Measurements from ENCODE around the gene PERP.
"Not testable (repeated sequence)": the region's sequence is repeated elsewhere in the genome, so short reads cannot be mapped to it uniquely, and the experiment has no call there.

PERP gene

DNA sequence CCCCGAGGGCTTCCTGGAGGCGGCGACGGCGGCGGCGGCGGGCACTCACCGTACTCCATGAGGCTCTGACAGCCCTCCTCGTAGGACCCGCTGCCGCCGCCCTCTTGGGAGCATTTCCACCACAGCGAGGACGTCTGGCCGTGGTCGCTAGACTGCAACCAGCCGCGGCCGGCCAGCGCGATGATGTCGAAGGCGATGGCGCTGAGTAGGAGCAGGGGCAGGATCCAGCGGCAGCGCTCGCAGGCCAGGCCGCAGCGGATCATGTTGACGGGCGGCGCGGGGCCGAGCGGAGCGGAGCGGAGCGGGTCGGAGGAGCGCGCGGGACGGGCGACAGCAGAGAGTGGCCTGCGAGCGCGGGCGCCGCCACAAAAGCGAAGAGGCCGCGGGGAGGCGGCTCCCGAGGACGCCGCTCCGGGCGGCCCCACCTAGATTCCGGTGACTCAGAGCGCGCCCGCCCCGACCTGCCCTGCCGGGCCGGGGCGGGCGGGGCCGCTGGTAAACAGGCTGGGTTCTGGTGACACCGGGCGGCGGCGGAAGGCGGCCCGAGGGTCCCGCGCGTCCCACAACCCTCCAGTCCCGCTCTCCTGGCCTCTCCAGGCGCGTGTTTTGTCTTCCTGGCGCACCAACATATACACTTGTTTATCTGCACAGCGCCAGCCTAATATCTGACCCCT, at the start of gene PERP:
Gene PERP, minus strand, starts transcription at position 342 of the 674 bp plus-strand sequence. Its CDS starts 79 bp downstream, at position 263.
- peak; percentile 63 for DNase-seq (ENCODE audit: low read depth)

DNA sequence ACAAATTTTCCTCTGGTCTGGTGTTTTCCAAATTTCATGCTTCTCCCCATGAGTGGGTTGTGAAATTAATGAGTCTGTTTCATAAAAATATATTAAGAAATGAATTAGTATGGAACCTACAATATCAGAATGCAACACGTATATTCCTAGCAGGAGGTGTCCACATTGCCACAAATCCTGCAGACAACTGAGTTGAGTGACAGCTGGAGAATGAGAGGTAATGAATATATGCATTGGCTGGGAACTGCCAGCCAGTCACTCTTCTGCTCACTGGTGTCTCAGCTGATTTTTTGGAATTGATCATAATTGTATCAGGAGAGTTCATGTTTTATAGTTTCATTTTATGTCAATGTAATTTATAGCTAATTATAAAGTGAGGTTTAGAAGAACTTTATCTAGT, 48.2 kb upstream of the PERP start:
- DNase-seq (ENCODE audit: low read depth) = no peak

DNA sequence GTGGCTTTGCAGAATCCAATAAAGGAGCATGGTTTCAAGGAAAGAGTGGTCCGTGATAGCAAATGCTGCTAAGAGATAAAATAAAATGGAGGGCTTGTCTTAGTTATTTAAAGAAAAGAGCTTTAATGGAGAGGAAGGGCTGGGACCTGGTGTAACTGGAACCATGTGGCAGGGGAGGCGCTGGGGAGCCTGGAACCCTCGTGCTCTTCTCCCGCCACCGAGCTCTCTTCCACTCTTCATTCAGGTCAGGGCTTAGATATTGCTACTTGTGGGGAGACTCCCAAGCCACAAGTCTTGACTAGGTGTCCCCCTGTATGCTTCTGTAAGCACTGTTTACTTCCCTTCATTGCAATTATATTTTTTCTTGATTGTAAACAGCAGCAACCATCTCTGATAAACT, 39.3 kb upstream of the PERP start:
- DNase-seq (ENCODE audit: low read depth) = no peak

DNA sequence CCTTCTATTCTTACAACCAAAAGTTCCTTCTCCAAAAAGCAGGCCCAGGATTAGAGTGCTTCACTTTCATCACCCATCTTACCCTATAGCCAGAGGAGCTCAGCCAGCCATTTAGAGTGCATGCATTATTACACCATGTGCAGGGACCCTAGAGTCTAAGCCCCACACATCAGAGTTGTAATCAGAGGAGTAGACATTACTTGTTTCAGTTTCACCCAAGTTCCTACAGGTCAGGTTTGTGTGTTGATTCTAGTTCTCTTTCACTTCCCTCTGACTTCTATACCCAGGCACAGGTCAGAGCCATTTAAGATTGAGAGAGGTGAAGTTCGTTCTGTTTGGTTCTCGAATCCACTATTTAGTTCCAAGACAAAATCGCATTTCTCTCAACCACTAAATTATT, 38.2 kb upstream of the PERP start:
- DNase-seq (ENCODE audit: low read depth) = no peak

DNA sequence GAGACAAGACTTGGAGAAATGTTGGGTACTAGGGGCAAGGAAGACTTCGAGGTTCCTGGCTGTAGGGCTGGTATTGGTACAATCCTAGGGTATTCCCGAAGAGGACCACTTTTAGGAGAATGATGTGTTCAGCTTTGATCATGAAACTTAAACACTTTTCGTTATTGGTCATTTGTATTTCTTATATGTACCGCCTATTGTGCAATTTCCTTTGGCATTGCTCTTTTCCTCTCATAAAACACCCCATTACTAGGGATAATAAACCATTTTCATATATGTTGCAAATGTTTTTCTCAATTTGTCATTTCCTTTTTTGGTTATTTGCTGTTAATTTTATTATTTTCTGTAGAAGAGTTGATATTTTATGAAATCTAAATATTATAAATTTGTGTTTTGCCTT, 35.6 kb upstream of the PERP start:
- DNase-seq (ENCODE audit: low read depth) = no peak

DNA sequence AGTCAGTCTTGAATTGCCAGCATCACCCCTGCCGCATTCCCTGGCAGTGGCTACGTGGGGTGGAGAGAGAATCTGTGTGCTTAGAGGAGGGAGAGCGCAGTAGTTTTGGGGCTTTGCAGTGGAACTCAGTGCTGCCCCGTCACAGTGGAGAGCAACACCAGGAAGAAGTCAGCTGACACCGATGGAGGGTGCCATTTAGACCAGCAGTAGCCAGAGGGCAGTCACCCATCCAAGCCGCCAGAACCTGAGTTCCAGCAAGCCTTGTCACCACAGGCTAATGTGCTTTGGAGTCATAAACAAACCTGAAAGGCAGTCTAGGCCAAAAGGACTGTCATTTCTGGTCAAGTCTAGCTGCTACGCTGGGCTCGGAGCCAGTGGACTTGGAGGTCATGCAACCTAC, 22.0 kb upstream of the PERP start:
- DNase-seq (ENCODE audit: low read depth) = no peak

DNA sequence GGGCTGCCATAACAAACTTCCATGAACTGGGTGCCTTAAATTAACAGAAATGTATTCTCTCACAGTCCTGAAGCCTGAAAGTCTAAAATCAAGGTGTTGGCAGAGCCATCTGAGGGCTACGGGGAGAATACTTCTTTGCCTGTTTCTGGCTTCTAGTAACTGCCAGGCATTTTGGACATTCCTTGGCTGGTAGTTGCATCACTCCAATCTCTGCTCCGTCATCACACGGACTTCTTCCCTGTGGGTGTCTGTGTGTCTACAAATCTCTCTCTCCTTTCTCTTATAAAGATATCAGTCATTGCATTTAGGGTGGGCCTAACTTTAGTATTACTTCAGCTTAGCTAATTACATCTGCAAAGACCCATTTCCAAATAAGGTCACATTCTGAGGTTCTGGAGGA, 20.9 kb upstream of the PERP start:
- no peak for DNase-seq (ENCODE audit: low read depth)

DNA sequence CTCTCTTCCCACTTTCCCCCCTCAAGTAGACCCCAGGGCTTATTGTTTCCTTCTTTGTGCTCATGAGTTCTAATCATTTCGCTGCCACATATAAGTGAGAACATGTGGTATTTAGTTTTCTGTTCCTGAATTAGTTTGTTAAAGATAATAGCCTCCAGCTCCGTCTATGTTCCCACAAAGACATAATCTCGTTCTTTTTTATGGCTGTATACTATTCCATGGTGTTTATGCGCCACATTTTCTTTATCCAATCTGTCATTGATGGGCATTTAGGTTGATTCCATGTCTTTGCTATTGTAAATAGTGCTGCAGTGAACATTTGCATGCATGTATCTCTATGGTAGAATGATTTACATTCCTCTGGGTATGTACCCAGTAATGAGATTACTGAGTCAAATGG, 16.9 kb upstream of the PERP start:
- no peak for DNase-seq (ENCODE audit: low read depth)

DNA sequence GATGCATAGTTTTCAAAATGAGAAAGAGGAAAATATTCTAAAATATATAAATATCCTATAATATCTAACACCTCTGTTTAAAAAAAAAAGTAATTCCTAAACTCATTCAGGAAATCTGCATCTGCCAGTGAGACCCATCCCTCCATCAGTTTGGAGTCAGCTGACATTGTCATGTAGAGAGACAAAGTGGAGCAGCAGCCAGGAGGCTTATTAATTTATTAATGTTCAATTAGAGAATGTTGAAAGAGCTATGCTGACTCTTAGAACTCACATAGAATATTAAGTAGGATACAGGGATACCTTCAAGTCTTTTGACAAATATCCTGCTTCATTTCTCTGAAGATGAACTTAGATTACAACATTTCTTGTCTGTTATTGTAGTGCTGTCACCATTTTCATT, 12.8 kb upstream of the PERP start:
- no peak for DNase-seq (ENCODE audit: low read depth)

DNA sequence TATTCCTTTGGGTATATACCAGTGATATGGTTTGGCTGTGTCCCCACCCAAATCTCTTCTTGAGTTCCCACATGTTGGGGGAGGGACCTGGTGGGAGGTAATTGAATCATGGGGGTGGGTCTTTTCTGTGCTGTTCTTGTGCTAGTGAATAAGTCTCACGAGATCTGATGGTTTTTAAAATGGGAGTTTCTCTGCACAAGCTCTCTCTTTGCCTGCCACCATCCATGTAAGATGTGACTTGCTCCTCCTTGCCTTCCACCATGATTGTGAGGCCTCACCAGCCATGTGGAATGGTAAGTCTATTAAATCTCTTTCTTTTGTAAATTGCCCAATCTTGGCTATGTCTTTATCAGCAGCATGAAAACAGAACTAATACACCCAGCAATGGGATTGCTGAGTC, 12.0 kb upstream of the PERP start:
- not testable (repeated sequence) for DNase-seq (ENCODE audit: low read depth)

DNA sequence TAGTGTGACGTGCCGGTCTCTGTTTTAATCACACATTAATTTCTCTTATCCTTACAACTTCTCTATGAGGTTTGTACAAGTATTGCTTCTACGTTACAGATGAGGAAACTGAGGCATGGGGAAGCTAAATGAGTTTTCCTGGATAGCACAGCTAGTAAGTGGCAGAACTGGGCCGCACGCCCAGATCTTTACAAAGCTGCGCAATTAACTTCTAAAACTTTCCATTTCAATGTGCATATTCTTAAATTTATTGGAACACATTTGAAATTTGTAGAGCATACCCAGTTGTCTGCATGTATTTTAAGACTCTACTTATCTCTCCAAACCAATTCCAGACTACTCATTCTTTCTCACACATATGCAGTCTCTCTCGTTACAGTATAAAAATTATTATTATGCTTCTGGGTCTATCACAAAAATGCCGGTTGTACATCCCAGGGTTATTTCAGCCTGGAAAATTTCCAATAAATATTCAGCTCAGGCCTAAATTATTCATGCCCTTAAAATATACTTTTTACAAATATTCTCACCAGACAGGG, 10.2 kb upstream of the PERP start:
- DNase-seq (ENCODE audit: low read depth) = no peak

DNA sequence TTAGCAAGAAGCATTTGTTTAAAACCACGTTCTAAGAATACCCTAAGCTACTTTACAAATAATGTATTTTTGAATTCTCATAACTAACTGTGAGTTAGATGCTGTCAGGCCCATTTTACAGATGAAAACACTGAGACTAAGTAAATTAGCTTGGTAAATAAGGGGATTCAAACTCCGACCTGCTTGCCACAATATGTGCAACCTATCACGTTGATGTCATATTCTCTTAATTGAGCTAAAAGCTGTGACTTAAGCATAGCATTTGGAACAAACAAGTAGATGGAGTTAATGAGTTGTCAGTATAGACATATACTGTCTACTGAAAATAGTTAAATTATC, 9.4 kb upstream of the PERP start:
- DNase-seq (ENCODE audit: low read depth) = no peak

DNA sequence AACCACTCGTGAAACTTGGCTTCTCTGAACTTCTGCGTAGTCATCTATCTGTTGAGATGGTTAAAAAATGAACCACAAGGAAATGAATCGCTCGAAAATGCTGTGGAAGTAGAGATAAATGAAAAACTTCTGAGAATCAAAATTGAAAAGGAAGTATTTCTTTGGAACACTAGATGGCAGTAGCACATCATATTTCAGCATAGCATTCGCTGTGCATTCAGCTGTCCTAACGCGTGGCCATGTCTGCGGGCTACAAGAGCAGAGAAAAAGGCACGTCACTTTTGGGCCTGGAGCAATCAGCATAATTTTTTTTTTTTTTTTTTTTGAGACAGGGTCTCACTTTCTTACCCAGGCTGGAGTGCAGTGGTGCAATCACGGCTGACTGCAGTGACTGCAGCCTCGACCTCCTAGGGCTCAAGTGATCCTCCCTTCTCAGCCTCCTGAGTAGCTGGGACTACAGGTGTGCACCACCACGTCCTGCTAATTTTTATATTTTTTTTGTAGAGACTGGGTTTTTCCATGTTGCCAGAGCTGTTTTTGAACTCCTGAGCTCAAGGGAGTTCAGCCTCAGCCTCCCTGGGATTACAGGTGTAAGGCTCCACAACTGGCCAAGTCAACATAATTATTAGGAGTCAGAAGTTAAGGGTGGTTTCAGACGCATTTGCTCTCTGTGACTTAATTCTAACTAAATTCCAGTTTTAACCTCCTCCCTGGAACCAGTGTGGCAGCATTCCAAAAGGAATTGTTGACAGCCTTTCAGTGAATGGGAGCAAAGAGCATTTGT, 8.8 kb upstream of the PERP start:
- DNase-seq (ENCODE audit: low read depth) = no peak

DNA sequence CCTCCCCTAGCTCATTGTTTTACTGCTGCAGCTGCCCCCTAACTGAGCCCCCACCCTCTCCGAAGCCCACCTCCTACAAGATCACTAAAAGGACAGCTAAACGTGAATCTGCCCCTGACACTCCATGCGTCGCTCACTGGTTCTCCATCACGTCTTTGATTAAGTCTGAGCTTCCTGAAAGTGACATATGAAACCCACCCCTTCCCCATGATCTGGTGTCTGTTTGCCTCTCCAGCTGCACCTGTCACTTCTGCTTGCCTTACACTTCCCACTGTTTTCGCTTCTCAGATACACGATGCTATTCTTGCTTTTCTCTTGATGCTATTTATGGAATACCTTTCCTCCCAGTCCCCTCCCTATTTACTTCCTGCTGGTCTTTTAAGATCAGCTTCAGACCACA, 8.0 kb upstream of the PERP start:
- no peak for DNase-seq (ENCODE audit: low read depth)

DNA sequence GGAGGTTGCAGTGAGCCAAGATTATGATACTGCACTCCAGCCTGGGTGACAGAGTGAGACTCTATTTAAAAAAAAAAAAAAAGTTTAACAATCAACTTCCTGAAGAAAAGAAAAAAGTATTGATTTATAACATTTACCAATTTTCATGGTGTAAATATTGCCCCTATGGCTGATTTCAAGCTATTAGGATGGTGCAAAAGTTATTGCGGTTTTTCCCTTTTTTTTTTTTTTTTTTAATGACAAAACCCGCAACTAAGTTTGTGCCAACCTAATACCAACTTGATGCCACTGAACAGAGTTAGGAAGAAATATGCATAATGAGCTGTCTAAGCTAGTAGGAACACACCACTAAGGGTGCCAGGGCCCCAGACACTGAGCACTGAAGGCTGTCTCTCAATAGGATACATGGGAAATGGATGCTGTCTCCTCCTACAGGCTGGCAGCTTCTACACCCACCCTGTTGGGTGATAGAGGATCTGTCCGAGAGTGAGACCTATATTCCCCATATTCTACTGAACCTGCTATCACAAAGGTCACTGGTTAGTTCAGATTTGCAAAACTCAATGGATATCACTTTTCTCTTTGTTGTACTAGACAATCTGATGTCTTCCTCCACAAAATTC, 6.5 kb upstream of the PERP start:
- no peak for DNase-seq (ENCODE audit: low read depth)

DNA sequence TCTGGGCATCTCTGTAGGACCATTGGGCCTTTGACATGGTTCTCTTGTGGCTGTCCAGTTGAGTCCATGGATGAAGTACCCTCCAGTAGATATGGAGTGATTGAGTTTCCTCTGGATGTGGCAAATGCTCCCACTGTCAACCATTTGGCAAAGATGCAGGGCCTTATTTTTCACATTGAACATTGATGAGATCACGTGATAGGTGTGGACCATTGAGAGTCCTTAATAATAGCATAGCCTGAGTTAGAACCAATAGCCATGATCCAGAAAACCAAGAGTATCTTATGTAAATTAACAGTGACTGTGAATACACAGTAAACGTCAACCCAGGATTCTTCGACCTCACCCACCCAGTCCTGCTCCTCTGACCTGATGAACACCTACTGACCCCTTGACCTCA, 3.0 kb upstream of the PERP start:
- DNase-seq (ENCODE audit: low read depth) = no peak

DNA sequence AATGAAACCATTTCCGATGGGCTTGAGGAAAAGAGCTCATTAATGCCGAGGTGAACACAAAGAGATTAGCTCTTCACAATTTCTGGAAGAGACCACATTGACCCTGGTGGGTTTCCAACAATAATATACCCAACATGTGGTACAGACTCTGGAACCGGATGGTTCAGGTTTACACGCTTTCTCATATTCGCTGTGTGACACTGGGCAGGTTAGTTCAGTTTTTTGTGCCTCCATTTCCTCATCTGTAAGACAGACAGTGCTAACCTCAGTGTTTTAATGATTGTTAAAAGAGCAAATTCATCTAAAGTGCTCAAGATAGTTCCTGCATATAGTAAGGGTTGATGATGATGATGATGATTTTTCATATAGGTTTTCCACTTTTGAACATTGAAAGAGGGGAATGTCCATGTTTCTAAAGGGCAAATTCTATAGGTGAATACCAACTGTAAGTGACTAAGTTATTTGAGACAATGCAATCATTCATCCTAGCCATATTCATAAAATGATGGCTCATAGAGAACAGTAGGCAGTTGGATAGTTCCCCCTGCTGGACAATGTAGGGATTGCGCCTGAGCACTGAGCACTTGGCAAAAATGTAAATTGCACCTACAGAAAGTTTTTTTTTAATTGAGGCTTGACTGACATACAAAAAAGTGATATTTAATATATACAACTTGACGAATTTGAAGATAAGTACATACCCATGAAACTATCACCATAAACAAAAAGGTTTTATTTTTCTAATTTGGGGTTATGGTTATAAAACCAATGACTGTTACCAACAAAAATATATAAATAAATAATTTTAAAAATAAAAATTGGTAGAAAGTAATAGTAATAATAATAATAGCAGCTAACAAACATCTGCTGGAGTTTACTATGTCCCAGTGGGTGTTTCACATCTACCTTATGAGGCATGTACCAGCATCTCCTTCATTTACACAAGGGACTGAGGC, 2.1 kb upstream of the PERP start:
- DNase-seq (ENCODE audit: low read depth) = peak; percentile 62

DNA sequence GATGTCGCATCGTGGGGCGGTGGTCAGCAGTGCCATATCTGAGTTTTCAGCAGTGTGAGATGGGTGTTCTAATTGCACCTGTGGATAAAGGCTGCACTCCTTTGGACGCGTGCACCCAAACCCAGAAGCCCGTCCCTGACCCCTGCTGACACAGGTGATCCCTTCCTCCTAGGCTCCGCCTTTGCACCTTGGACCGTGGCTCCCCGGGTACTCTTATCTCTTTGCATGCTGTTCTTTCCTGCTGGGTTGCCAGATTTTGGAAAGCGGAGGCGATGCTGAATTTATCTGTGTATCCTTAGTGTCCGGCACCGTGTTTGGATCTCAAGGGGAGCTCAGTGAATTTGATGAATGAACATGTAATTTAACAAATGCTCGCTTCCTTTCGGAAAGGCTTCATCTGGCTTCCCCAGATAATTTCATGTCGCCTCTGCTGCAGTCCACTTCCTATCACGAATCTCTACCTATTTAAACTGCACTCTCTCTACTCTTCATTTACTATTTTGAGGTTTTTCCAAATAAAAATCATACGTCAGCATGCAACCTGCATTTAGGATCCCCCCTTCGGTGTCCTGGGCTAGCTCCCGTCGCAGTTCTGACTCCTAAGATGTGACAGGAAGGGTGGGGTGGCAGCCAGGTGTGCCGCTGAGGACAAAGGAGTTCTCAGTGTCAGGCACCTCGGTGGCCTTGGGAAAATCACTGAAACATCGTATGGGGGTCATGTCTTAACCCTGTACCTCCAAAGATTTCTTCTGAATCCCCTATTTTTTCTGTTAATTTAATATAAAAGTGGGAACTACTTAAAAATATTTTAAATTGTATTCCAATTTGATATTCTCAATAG, 753 bp upstream of the PERP start:
- no peak for DNase-seq (ENCODE audit: low read depth)

DNA sequence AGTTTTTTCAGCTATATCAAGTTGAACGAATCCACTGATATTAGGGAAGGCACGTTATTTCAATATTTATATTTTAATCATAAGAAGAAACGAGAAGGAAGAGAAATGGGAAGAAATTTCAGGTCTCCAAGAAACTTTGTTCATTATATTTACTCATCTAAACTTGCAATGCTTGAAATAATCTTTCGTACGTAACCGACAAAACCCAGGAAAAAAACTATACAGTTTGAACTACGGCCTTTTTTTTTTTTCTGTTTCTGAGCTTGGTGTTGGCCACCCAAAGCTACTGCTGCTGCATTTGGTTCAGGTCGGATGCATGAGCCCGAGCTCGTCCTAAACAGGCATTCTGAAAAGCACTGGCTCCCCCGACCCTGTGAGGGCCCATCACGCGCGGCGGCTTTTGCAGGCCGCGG, 548 bp downstream of the PERP start:
- no peak for DNase-seq (ENCODE audit: low read depth)

DNA sequence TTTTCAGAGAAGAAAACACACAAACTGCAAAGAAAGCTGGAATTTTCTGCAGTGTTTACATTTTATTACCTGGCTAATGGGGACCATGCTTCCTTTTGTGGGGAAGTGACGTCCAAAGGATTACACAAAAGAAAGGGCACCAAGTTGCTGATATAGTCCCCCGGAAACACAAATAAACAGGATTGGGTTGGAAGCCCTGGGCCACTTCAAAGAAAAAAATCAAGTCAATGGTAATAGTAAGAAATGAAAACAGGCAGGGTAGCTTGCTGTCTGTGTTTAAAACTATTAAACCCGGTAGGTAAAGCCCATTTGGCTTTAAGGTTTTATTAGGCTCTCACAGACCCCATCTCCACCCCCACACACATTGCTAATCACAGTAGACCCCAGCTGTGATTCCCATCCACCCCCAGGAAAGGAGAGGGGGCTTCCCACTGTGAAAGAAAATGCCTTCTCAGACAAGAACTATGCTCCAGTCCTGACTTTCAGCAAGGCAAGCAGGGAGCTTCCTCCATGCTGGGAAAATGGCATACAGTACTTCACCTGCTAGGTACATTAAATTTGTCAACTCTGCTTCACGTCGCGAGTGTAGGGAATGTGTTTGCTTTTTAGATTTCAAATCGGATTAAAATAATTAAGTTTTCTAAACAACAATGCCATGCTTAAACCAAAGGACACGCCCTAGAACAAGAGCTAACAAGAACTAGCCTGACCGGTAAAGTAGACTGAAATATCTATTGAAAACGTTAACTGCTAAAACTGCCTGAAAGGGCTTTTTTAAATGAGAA, 1.1 kb downstream of the PERP start:
- no peak for DNase-seq (ENCODE audit: low read depth)

All from stimulated activated CD4-positive, alpha-beta T cell treated with anti-CD3 and anti-CD28 coated beads, Interleukin-2, amount 100 ng/mL, for 4 hours (primary cell).